GDM1 (cell line): ENCODE measurements around the gene LTBP2.

Experiments
- DNase-seq: peaks from one replicate; lab custom pipeline; 2025; lab: John Stamatoyannopoulos, UW

Gene LTBP2

GRCh38 chr14:74526854-74527585 lies 85.0 kb downstream of the LTBP2 start:
- DNase-seq = no peak

DNA sequence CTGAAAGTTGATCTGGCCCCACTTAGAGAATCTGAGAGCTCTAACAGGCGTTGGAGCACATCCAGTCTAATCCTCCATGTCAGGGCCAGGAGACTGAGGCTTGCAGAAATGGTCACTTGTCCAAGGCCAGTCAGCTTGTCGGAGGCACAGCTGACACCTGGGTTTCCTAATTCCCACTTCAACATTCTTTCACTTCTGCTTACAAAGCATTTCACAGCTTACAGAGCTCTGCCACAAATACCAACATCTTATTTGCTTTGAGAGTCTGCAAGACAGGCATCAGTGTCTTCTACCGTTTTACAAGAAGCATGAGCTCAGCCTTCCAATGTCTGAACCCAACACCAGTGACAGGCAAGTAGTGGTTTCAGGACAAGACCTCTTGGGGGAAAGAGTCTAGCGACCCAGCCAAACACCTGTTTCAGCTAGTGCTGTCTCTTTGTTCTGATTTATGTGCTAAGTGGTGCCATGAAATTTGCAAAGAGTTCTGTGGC lies 86.6 kb downstream of the LTBP2 start:
- DNase-seq = no peak

GRCh38 chr14:74524812-74525135 lies 87.3 kb downstream of the LTBP2 start:
- no peak for DNase-seq

- no peak for DNase-seq
Observed at GRCh38 chr14:74524076-74524811, 87.8 kb downstream of the LTBP2 start.

- no peak for DNase-seq
Observed at GRCh38 chr14:74522740-74523139, 89.3 kb downstream of the LTBP2 start.

DNA sequence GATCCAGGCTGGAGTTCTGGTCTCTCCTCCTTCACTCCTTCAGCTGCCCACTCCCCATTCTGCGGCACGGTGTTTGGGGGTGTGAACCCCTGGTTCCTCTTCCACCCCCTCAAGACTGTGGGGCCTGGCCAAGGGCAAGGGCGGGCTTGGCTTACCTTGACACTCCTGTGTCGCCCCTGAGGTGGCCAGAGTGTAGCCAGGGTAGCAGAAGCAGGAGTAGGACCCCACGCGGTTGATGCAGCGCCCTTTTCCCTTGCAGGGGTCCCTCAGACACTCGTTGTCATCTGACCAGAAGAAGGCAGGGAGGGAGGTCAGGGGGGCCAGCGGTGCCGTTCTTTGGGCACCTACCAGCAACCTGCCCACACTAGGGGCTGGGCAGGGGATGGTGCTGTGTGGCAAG lies 90.3 kb downstream of the LTBP2 start:
- no peak for DNase-seq

DNA sequence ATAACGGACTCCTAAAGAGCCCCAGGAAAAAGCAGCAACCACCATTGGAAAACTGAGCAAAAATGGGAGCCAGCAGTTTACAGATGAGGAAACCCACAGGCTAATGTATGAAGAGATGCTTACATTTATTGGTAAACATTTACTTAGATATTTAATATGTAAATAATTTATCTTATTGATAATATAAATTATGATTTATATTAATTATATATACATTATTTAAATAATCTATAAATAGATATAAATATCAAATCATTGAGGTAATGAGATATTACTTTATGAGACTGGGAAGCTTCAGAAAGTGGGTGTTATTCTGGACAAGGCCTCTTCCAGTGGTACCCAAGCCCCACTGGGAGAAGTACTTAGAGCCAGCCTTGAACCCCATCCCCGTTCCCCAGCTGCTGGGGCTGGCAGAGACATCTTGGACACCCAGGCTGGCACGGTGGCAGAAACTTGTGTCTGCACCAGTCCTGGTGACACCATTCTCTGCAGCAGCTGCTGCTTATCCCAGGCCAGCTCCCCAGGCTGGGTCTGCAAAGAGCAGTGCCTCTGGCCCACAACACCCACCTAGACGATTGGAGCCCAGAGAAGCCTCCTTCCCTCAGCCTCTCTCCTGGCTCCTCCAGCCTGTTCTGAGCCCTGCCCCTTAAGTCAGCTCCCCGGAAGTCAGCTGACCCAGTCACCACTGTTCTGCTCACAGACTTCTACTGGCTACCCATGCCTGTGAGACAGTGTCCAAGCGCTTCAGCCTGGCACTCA lies 92.5 kb downstream of the LTBP2 start:
- no peak for DNase-seq

DNA sequence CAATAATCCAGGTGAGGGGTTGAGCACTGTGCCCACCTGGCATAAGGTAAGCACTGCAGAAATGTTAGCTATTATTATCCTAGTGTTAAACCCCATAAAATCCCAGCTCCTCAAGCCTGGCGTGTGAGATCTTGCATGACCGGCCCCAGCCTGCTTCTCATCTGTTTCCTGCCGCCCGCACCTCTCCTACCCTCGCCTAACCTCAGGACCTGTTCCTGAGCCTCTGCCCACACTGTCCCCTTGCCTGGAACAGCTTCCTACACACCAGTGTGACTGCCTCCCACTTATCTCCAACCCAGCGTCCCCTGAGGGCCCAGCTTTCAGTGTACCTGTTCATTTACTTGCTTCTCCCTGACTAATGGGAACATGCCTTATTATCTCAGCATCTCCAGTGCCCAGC lies 93.8 kb downstream of the LTBP2 start:
- DNase-seq = no peak

DNA sequence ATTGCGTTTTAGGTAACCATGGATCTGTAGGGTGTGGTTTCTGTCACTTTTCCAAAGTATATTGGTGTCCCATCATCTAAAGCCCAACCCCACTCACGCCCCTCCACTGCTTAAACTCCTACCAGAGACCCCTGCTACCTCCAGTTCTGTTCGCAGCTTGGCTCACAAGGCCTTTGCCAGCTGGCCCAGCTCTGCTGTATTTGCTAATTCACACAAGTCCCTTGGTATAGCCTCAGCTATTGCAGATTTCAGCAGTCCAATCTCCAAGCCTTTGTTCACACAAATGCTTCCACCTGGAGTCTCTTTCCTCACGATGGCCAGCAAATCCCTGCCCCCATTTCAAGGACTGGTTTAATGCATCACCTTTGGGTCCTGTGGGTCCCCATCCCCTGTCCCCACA lies 94.3 kb downstream of the LTBP2 start:
- DNase-seq = no peak

GRCh38 chr14:74516451-74517160 lies 95.4 kb downstream of the LTBP2 start:
- no peak for DNase-seq

GRCh38 chr14:74515891-74516412 lies 96.1 kb downstream of the LTBP2 start:
- DNase-seq = no peak

- DNase-seq = no peak
Observed at GRCh38 chr14:74514471-74514941, 97.5 kb downstream of the LTBP2 start.

DNA sequence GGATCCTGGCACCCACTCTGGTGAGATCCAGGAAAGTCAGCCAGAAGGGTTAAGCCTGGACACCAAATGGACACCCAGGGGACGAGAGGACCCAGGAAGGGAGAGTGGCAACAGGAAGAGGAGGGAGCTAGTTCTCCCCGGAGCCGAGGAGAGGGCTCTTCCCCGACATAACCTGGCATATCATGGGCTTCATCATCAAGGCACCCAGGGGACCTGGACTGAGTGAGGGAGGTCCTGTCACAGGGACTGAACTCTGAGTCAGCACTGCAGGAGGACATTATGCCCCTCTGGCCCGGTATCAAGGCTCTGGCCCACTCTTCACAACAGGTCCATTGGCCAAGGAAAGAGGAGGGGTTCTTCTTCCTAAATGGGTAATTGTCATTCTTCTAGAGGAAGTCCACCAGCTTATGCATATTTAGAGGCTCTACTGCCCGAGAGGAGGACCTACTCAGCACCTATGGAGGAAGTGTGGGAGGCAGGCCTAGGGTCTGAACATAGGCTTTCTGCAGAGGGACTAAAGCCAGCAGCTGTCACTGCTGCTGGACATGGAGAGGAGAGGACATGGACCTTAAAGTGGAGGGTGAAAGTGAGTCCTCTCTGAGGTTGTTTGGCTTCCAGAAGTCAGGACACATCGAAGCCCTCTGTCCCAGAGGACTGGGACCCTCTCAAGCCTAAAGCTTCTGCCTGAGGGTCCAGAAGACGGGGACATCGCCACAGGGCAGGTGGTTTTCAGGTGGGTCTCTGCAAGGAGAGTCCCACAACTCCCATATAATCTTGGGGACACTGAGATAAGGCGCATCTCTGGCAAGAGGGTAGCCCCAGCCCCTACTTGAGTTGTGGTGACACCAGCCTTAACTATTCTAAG lies 99.8 kb downstream of the LTBP2 start:
- DNase-seq = no peak

DNA sequence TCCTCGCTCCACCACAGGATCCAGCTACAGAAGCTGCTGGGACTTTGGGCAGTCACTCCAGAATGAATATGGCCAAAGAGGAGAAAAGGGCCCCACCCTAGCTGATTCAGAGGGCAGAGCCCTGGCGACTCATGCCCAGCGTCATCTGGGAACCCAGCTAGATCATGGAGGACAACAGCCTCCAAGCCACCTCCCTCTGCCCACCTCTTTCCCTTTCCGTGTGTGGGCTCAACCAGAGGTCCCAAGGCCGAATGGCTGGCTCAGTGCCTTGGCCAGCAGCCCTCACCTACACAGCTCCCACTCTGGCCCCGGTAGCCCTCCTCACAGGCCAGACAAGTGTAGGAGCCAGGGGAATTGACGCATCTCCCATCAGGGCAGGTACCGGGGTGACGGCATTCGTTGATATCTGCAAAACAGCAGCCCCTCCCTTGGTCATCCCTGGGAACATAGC lies 101.1 kb downstream of the LTBP2 start:
- DNase-seq = no peak

DNA sequence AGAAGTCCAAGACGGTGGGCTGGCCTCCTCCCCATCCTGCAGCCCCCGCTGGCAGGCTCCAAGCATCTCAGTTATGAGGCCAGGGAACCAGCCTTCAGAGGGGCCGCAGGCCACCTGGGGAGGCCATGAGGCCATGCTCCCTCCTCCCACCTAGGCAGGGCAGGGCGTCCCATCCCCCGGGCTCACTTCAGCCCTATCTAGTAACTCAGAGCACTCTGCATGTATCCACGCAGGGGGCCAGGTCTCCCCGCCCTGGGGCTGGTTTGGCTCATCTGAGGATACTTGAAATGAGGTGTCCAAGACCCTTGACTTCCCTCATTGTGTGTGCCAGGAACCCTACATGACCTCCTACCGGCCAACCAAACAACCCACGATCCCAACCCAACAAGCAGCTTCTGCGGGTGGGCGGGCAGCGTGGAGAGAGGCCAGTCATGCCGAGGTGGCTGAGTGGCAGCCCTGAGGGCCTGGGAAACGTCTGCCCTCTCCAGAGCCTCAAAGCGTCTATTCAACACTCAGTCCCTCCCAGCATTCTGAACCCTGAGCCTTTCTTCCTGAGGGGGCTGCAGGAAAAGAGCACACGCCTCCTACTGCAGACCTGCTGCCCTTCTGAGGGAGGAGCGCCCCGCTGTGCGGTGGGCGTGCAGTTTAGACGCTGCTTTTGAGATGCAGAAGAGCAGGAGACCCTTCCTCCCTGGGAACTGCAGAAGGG lies 101.7 kb downstream of the LTBP2 start:
- no peak for DNase-seq

- DNase-seq = no peak
Observed at GRCh38 chr14:74509587-74510222, 102.3 kb downstream of the LTBP2 start.

- no peak for DNase-seq
Observed at GRCh38 chr14:74508844-74509428, 103.1 kb downstream of the LTBP2 start.

DNA sequence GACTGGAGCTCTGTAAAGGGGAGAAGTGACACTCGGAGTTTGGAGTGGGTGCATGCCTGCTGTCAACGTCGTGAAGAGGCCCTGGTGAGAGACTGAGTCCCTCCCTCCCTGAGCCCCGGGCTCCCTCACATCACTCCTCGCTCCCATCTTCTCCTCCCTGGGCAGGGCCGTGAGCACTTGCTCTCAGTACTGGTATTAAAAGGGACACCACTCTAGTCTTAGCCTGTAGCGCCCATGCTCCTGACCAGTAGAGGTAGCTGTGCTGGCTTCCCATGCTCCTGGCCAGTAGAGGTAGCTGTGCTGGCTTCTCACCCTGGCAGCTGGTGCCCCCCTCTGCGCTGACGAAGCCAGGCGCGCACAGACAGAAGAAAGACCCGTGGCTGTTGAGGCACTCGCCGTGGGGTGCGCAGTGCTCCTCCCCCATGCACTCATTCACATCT lies 103.7 kb downstream of the LTBP2 start:
- DNase-seq = no peak

DNA sequence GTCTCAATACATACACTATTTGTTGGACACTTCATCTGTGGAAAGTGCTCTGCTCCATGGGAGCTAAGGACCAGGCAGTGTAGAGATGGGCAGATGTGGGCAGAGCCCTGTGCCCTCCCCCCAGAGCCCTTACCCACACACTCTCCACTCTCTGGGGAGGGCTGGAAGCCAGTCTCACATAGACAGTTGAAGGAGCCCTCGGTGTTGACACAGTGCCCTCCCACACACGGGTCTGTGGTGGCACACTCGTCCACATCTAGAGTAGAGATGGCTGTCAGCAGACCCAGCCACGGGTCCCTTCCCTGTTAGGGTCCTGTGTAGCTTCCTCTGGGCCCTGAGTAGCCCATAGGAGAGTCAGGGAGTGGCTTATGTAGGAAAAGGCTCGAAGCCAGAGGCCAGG lies 104.2 kb downstream of the LTBP2 start:
- no peak for DNase-seq
